CD4-positive, alpha-beta T cell treated with Interleukin-21 for 1 hour (primary cell): ENCODE data around the gene PRLR.
"Not testable (repeated sequence)": the region's sequence is repeated elsewhere in the genome, so short reads cannot be mapped to it uniquely, and the experiment has no call there.

Source experiments
- DNase-seq: peaks from one replicate; pipeline ENCODE4 v3.0.0-alpha.2; 2020

PRLR gene

DNA sequence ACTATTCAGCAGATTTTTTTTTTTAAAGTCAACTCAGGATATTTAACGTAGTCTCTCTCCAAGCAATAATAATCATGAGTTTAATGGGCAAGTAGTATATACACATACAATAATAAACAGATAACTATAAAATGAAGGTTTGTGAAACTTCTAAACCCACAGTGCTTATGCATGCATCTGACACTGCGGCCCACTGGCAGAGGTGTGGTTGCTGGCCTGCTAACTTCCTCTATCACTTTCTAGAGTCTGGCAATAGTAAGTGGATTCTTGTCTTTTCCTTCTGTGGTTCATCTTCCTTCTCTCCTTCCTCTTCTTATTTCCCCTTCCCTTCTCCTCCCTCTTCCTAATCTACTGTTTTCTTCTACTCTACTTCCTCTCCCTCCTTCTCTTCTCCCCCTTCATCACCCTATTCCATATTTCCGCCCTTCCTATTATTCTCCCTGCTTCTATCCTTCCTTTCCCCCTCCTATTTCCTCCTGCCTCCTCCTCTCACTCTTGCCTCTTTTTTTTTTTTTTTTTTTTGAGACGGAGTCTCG lies 164.0 kb downstream of the PRLR start:
- DNase-seq, result no peak

DNA sequence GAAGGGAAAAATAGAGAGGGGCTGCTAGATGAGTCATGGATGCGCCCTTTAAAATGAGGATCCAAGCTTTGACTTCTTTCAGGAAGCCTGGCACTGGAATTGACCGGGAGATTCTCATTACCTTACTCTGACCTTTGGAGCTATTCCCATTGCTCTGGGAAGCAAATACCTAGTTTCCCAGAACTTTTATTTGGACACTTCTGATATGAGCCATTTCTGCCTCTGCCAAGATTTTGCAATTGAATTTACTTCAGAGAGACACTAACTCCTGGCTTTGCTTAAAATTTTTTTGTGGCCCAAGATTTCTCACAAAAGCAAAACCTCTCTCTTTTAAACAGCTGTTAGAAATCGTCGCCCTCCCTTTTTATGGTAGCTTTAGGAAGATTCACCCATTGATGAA lies 166.9 kb downstream of the PRLR start:
- DNase-seq, result no peak

DNA sequence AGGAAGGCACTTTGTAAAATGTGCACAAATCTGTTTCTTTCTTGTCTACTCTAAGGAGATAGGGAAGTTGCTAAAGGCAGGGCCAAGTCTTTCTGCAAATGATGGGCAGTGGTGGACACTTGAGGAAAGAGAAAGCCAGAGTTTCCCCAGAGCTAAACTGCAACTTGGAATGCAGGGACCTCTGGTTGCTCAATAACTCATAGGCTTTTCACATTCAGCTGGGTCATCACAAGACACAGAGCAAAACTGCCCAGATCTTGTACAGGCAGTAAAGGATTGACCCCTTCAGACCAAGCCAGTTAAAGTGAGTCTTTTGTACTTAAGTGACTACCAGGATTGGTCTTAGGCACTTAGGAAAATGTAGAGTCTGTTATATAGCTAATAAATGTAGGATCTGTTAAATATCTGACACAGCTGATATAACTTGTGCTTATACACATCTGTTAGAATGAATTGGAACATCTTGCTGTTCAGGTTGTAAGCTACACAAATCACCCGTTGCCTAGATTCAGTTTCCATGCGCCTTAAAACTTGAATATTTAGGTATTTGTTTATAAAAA lies 169.0 kb downstream of the PRLR start:
- no peak for DNase-seq

DNA sequence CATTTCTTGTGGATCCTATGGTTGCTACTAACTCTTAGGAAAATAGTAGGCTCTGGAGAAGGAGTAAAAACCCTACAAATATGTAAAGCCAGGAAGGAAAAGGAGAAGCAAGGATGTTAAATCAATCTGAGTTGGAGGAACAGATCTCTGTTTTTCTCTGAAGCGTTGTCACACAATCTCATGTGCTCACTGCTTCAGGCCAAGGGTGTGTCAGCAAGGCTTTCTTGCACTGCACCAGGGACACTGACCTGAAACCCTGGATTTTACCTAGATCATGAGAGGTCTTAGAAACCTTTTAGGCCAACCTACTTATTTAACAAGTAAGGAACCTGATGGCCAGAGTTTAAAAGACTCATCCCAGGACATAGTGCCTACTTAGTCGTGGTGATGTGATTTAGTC lies 170.1 kb downstream of the PRLR start:
- DNase-seq, result no peak

DNA sequence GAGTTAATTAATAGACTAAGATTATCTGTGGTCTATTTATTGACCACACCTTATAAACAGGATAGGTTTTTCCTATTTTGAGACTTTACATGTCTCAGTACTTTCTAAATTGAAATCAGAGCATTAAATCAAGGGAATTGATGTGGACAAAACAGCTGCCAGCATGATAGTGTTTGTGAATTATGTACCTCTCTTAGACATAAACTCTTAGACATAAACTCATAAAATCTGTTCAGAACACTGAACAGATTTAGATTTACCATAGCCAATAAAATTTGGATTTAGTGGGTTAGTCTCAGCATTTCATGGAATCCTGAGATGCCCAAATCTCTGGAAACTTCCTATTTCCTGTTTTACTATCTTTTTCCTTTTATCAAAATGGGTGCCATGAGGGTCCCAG lies 171.0 kb downstream of the PRLR start:
- DNase-seq, result no peak

DNA sequence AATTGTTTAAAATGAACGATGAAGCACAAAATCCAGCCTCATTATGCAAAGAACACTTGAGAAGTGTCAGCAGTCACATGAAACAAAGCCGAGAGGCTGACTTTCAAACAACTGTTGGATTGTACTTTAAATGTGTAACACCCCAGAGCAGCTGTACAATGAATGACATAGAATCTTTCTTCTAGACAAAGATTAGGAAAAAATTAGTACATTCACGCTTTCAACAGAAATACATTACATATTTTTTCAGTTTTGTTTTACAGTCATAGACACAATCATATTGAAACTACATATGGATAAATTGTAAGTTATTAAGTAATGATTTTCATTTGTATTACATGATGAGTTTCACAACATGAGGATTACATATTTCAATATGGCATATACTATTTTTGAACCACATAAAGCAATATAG lies 171.9 kb downstream of the PRLR start:
- DNase-seq, result no peak

DNA sequence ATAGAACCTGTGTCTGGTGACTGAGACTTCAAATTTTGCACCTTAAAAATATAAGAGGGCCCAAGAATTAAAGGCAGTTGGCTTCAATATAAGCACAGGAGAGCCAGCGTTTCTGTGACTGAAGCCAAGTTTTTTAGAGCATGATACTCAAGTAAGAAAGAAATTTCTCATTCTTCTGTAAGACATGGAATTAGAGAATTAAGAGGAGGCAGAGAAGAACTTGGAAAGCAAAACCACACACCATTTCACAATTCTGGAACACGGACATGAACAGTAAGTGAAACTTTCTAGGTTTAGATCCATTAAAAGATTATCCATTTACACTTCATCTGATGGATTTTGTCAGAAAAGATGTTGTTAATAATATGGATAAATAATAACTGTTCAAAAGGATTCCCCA lies 173.6 kb downstream of the PRLR start:
- no peak for DNase-seq

DNA sequence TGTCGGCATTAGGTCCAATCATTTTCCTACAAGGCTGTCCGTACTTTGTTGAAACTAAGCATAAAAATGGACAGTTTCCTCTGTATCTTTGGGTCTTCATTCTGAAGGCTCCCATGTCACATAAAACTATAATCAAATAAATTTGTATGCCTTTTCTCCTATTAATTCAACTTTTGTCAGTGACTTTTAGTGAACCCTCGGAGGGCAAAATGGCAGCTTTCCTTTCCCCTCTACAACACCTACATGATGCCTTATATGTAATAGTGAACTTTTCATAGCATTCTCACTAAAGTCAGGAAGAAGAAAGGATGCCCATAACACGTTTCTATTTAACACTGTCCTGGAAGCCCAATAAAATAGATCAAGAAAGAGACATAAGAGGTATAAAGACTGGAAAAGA lies 177.4 kb downstream of the PRLR start:
- DNase-seq, result no peak

DNA sequence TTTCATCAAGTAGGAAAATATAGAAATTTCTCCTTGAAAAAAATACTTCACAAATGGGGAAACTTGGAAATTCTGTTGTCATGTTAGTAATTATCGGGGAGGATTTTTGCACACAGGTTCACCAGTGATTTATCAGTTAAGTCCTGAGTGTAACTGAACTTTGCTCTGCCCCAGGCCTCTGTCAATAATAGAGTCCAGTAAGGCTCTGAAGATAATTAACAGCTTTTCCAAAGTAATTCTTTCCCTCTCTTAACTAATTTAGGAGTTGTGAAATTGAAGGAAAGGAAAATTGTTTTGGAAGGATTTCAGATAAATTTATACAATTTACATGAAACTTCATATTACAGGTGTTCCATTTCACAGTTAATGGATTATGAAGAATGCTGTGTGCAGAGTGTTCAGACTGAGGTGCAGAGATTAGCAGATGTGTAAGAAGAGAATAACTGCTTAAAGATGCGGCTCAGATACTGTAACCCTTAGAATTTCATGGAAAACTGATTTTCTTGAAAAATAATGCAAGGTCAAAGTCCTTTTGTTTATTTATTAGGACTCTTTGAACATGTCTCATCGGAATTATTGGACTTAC lies 179.7 kb downstream of the PRLR start:
- DNase-seq, result no peak

DNA sequence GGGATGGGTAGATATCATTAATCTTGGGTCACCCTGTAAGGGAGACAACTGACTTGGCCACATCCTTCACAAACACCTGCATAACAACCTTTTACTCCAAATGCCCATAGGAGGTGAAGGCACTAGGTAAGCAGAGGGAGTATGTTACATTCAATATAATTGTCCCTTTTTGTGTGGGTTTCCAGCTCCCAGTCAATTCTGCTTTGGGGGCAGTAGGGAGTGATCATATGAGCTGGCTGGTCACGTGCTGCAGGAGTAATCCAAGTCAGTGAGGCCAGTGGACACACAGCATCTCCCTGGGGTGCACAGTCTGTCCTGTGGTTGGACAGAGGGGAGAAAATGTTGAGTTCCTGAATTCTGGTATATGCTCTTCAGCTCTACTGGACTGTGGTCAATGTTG lies 181.4 kb downstream of the PRLR start:
- no peak for DNase-seq

DNA sequence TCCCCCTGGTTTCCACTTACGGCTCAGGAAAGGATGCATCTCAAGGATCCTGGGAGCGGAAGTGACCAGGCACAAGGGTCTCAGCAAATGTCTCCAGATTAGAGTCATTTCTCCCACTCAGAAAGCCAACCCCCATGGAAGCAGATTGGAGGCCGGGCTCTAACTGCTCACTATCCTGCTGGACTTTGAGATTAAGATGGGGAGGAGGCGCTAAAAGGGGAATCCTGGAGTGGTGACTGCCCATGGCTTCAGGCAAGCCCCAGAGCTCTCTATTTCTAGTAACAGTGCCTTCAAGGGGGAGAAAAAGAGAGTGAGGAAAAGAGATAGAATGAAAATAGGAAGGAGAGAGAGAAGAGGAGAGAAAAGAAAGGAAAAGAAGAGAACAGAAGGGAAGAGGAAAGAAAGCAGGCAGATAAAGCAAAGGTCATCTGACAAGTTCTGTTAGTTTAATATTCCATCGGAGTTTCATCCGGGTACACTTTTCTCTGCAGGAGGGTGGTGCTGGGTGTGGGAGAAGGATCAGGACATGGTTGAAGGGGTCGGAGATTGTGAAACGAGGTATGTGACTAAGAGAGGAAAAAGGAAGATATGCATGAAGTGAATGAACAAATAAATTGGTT lies 182.4 kb downstream of the PRLR start, which contains the start of gene AGXT2:
Gene AGXT2, minus strand, starts transcription at position 165 of the 620 bp plus-strand sequence. Its CDS starts 57 bp downstream, at position 108.
- no peak for DNase-seq

DNA sequence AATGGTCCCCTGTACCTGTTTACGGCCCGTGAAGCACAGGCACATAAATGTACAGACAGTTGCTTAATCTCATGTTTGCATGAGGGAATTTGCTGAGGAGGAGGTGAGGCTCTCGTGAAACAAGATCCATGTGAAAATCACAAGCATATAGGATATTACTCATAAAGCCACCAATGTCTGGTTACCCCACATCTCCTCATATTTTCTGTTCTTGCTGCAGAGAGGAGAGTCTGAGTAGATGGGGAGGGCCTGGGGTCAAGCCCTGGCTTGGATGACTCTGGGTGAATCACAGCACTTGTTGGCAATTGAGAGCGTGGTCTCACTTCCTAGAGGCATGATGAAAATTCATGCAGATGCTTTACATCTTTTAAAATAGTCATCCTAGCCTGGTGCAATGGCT lies 183.5 kb downstream of the PRLR start:
- DNase-seq, result no peak

DNA sequence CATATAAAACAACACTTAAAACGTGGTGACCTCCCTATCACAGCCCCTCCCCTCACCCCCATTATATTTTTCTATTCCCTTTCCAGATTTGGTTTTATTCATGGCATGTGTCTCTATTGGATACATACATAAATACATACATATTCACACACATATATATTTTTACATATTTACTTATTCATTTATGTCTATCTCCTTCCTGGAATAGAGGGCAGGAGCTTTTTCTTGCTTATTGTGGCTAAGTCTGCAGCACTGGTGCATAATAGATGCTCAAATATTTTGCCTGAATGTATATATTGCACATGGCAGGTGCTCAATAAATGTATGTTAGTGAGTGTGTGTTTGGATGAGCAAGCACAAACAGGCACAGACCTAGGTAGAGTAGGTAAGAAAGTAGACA lies 185.0 kb downstream of the PRLR start:
- no peak for DNase-seq

DNA sequence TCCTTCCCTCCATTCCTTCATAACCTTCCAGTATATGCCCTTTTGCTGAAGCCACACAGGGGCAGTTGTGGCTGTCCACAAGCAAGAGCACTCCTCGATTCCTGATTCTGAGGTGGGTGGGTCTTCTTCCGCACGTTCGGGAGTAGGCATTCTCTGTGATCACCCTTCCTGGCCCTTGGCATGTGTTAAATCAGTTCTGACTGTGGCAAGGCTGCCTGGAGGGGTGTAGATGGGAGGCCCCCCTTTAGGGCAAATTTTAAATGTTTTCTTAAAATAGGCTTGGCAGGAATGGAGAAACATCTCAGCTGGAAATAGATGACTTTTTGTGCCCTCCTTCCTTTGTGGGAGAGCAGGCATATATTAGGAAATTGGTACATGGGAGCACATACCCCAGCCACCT lies 185.6 kb downstream of the PRLR start:
- DNase-seq, result no peak

DNA sequence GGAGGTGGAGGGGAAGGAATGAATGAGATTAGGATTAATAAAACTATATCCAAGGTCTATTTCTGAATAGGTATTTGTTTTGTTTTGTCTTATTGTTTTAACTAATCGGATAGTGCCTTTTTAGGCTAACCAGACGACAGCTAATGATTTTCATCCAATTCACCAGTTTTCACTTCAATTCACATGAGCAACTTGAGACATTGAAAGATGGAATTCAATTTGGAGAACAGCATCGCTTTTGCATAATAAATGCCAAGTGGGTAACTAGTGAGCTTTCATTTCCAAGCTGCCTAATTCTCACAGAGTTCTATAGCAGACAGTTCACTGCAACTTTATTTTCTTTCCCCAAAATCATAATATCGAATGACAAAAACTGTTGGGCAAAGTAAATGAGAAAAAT lies 187.5 kb downstream of the PRLR start:
- no peak for DNase-seq

DNA sequence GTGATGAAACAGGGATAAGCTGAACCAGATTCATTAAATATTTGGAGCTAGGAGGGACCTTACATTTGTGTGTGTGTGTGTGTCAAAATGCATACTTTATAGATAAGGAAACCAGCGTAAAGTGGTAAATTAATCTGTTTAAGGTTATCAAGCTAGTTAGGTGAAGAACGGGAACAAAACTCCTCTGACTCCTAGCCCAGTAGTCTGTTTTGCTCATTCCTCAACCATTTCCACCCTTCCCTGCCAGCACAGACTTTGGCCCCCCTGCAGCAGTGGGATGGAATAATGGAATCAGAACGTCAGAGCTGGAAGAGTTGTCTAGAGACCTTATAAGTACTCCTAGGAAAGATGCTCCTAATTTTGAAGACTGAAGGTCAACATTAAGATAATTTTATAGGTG lies 189.0 kb downstream of the PRLR start:
- DNase-seq, result no peak

DNA sequence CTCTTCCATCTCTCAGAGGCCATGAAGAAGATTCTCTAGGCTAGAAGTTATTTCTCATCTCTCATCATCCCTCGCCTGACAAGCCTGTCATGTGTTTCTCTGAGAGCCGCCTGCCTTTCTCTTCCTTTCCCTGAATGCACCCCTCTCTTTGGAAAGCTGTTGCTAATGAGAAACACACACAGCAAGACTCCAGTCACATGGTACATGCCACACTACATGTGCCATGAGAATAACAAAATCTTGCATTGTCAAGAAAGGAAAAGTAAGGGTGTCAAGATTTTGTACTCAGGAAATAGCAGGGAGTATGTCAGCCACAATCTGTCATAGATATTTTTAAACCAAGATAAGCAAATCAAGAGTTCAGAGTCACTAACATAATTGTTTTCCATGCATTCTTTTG lies 191.4 kb downstream of the PRLR start:
- no peak for DNase-seq

DNA sequence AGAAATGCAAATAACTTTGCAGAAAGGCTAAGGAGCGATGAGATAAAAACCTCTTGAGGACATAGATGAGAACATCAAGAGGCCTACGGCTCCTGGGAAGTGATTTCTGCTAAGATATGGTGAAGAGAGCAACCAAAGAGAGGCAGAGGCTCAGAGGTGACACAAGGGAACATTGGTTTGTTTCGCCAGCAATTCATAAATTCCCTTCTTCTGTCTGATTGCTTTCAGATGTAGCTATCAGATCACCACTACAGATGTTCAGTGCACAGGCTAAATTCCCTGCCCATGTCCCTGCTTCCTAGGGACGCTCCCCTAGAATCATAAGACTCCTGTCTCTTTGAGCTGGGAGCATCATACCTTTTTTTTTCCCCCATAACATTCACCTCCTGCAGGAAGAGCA lies 193.8 kb downstream of the PRLR start:
- DNase-seq, result no peak

DNA sequence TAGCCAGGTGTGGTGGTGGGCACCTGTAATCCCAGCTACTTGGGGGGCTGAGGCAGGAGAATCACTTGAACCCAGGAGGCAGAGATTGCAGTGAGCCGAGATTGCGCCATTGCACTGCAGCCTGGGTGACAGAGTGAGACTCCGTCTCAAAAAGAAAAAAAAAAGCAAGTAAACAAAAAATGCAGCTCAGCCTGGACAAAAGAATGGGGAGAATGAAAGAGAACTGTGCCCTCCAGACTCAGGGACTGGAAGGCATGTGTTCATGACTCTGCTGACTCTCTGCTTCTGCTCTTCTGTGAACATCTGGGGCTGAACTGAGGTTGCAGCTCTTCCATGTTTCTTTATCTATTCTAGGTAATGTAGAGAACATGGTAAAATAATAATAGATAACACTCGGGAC lies 194.4 kb downstream of the PRLR start:
- not testable (repeated sequence) for DNase-seq

DNA sequence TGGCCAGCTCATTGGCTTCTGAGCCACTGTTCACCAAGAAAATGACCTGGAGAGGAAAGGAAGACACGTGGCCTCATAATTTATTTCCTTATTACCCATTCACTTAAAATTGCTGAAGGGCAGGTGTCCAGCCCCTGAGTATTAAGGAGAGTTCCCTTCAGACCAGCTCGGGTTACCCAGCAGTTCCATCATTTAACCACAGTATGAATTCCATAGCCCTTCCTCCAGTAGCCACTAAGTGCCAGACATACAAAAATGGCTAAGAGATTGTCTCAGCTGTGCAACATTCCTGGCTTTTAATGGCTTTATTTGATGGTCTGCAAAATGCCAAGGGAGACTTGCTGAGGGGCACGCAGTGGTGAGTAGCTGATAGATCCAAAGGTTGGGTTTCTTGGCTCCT lies 195.0 kb downstream of the PRLR start:
- no peak for DNase-seq

DNA sequence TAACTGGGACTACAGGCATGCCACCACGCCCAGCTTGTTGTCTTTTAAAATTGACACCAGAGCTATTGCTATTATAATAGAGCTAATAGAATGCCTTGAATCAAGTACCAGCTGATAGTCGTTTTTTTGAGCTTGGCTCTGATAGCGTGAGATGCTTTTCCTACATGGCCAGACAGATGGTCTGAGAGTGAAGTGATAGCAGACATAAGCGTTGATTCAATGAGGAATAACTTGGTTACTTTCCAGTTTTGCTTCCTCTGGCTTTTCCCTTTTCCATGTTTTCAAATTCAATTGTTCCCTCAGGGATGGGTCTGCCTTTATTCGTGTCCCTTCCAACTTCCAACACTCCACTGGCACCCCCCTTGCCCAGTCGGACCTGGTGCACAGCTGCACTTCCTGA lies 197.9 kb downstream of the PRLR start:
- DNase-seq, result no peak

DNA sequence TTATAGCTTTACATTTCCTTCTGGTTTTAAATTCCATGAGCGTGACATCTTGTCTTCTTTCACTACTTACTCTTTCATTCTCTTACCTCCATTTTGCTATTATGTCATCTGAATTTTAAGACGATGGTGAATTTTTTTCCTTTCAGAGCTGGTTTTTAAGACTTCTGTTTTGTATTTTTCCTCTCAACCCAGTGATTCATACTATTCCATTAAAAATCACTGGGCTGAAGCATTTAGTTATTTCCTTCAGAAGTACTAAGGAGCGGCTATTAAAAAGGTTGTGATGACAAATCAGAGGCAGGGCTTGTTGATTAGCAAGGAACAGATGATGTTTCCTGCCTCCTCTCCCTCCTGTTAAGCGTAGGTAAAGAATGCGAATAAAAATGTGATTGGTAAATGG lies 199.0 kb downstream of the PRLR start:
- DNase-seq, result no peak

DNA sequence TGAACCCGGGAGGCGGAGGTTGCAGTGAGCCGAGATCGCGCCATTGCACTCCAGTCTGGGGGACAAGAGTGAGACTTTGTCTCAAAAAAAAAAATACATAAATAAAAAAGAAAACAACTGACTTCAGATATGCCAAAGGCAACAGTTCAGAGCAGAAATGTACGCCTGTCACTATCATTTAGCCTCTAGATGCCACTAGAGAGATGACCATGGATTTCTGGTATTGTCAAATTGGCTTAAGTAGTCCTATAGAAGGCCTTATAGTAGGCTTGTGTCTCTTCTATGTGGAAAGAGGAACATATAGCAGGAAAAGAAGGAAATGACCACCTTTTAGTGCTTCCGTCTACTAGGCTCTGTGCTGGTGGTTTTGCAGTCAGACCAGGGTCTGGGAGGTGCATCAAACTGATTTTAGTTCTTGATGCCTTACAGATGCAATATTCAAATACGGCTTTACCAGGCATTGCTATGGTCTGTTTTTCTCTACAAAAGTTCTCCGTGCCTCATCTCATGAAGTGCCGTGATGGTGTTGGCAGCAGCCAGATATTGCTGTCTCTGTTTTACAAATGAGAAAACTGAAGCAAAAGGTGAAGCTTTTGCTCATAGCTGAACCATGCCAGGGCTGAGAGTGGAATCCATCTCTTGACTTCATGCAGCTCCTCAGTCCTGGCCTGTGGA lies 199.7 kb downstream of the PRLR start:
- no peak for DNase-seq

DNA sequence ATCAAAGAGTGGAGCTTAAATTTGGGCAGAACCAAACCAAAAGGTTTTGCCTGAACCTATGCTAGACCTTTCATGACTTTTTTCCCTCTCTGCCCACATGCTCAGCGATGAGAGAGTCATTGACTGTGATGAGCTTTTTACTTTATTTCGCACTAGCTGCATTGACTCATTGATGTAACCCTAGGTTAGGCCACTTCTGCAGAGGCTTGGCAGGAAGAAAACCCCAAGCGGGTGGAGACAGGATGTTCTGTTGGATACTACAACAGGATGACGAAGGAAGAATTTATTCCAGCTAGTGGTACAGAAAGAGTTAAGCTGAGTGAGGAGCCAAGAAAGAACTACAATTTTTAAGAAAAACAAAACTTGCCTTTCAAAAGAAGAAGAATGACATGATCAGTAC lies 201.0 kb downstream of the PRLR start:
- DNase-seq, result no peak
